ENCODE measurements around the gene BSCL2.
"Not testable (repeated sequence)": the region's sequence is repeated elsewhere in the genome, so short reads cannot be mapped to it uniquely, and the experiment has no call there.

The BSCL2 gene

DNA sequence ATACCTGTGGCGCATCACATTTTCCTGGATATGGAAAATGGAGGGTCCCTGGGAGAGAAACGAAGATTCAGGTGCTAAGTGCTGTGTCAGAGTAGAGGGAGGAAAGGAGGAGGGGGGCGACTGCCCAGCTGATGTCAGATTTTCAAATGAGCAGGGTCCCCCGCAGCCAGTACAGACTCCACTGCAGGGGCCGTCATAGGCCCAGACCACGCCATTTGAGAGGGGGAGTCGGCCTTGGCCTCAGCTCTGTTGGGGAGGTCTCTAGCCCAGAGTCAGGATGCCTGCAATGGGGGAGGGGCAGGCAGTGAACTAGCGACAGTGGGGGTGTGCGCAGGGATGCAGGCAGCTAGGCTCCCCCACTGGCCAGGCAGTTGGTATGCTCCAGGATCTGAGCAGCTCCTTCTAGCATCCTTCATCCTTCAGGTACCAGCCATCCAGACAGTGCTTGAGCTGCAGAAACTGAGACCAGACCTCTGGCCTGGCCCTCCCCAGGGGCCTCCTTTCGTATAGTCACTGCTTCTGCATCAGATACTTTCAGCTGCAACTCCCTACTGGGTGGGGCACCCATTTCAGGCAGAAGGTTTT is at the start of gene BSCL2, which contains the start of gene GNG3:
Gene BSCL2 (minus strand): TSS at position 148 of the 585 bp plus-strand sequence. CDS start 229 bp downstream, outside the sequence.
Gene GNG3 (plus strand): TSS at position 400 of the 585 bp plus-strand sequence. CDS start 620 bp downstream, outside the sequence.
- Histone ChIP-seq H3K4me3 (ENCODE audit: low read length in 2 of 2) (peak within 1 kb of the TSS; percentile 80 to 92), H3K27me3 (ENCODE audit: control insufficient read depth in 2 of 2, insufficient read depth in 2 of 2, low read length in 2 of 2) (no peaks in the 10 kb centered on the region), H3K4me1 (ENCODE audit: control insufficient read depth in 2 of 2, insufficient read depth in 2 of 2, low read length in 2 of 2) (peaks cover 36 to 40% of the 10 kb centered on the region in 2 donors)

DNA sequence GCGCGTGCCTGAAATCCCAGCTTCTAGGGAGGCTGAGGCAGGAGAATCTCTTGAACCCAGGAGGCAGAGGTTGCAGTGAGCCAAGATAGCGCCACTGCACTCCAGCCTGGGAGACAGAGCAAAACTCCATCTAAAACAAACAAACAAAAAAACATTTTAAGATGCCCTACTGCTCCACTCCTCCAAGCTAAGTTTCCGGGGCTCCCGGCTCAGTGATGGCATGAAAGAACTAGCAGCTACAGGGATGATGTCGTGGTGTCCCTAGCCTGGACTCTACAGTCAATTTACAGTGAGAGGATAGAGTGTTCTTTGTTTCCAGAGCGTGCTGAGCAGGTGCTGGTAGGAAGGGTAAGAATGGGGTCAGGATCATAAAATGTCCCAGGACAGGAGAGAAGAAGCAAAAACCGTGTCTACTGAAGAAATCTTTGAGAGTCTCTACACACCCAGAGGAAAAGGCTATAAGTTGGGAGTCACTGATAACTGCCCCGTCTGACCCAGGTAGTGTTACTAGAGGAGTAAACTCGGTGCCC is 47.9 kb upstream of the BSCL2 start:
- Histone ChIP-seq H3K27ac (ENCODE audit: low read depth in 2 of 2, low read length in 2 of 2) (no peak overlapping the region), H3K9me3 (ENCODE audit: control insufficient read depth in 2 of 2, low read length in 2 of 2) (no peaks in the 10 kb centered on the region), H3K4me1 (ENCODE audit: control insufficient read depth in 2 of 2, insufficient read depth in 2 of 2, low read length in 2 of 2) (peaks cover 11 to 16% of the 10 kb centered on the region in 2 donors), H3K9ac (ENCODE audit: low read depth in 1 of 2, low read length in 2 of 2) (no peak overlapping the region), H3K4me3 (ENCODE audit: low read length in 2 of 2) (no peak overlapping the region), H3K27me3 (ENCODE audit: control insufficient read depth in 2 of 2, insufficient read depth in 2 of 2, low read length in 2 of 2) (no peaks in the 10 kb centered on the region), H3K36me3 (ENCODE audit: control insufficient read depth in 2 of 2, insufficient read depth in 2 of 2, low read length in 2 of 2) (peaks cover 6 to 11% of the 10 kb centered on the region in 2 donors)

More for the DNA sequence above, at the start of gene BSCL2, which contains the start of gene GNG3:
- H3K36me3 ChIP-seq (ENCODE audit: control insufficient read depth in 2 of 2, insufficient read depth in 2 of 2, low read length in 2 of 2): peaks cover 11 to 13% of the 10 kb centered on the region in 2 donors
- H3K9ac ChIP-seq (ENCODE audit: low read depth in 1 of 2, low read length in 2 of 2): peak within 1 kb of the TSS; percentile 72 to 86
- peak within 1 kb of the TSS; percentile 61 to 95 for H3K27ac ChIP-seq (ENCODE audit: low read depth in 2 of 2, low read length in 2 of 2)
- H3K9me3 ChIP-seq (ENCODE audit: control insufficient read depth in 2 of 2, low read length in 2 of 2): no peaks in the 10 kb centered on the region

DNA sequence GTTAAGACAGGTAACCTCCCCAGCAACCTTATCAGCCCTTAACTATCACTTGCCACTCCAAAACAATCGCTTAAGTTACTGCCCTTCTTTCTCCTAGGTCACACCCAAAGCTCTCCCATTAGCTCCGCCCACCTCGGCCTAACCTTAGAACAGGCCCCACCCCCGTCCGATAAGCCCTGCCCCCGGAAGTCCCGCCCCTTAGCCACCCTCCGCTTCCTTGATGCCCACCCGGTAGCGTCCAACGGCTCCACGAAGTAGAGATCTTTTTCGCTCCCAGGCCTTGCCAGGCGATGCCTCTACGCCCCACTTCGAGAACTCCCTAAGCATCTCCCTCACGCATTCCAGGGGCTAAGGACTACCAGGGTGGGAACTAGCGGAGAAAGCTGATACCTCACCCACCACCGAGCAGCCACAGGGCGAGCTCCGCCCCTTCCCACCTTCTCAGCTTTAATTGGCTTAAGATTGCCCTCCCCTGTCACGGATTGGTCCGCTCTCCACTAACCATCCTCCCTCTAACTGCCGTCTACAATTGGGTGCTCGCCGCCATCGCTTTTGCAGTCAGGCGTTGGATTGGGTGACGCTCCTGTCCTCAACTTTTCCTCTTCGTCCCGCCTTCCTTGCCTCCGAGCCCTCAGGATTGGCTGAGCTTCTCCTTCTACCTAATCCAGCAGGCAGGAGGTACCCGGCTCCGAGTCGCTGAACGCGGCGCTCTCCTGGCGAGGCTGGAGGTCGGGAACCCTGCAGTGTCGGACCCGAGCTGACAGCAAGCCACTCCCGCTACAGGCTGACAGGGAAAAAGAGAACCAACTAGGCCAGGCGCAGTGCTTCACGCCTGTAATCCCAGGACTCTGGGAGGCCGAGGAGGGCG is 46.7 kb upstream of the BSCL2 start, which contains the start of gene ZBTB3:
Gene ZBTB3 (minus strand): TSS at position 425 of the 868 bp plus-strand sequence. CDS start 496 bp downstream, outside the sequence.
- Histone ChIP-seq H3K27ac (ENCODE audit: low read depth in 2 of 2, low read length in 2 of 2) (peak within 1 kb of the TSS; percentile 91 to 95), H3K9ac (ENCODE audit: low read depth in 1 of 2, low read length in 2 of 2) (peak within 1 kb of the TSS; percentile 80 to 96), H3K4me3 (ENCODE audit: low read length in 2 of 2) (peak within 1 kb of the TSS; percentile 97), H3K9me3 (ENCODE audit: control insufficient read depth in 2 of 2, low read length in 2 of 2) (no peaks in the 10 kb centered on the region), H3K27me3 (ENCODE audit: control insufficient read depth in 2 of 2, insufficient read depth in 2 of 2, low read length in 2 of 2) (no peaks in the 10 kb centered on the region), H3K36me3 (ENCODE audit: control insufficient read depth in 2 of 2, insufficient read depth in 2 of 2, low read length in 2 of 2) (peaks cover 6 to 12% of the 10 kb centered on the region in 2 donors), H3K4me1 (ENCODE audit: control insufficient read depth in 2 of 2, insufficient read depth in 2 of 2, low read length in 2 of 2) (peaks cover 11 to 16% of the 10 kb centered on the region in 2 donors)

DNA sequence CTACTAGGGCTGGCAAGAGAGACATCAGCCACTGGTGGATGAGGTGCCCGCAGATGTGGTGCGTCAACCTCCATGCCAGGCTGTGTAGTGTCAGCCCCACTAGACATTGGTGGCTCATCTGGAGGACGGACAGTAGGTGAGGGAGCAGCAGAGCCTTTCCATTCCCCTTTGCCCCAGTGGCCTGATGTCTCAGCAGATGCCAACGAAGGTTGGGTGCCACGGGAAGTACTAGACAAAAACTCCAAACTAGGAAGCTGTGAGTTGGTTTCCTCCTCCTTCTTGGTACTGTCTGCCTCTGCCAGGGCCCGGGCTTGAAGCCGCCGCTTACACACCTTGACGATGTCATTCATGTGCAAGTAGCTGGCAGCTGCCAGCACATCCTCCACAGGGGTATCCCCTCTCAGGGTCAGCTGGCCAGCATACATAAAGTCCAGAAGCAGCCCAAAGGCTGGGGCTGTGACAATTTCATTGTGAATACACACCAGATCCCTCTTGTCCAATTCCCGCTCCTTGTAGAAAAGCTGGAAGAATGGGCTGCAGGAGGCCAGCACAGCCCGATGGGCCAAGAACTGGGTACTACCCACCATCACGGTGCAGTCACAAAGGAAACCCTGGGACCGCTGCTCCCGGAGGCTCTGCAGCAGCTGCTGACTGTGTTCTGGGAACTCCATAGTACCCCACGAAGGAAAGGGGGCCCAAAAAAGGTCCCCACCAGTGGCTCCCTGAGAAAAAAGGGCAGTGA is 45.9 kb upstream of the BSCL2 start:
- Histone ChIP-seq H3K9ac (ENCODE audit: low read depth in 1 of 2, low read length in 2 of 2) (peak overlapping the region; percentile 54 to 74), H3K4me1 (ENCODE audit: control insufficient read depth in 2 of 2, insufficient read depth in 2 of 2, low read length in 2 of 2) (peaks cover 11 to 16% of the 10 kb centered on the region in 2 donors), H3K27ac (ENCODE audit: low read depth in 2 of 2, low read length in 2 of 2) (peak overlapping the region; percentile 91 to 95), H3K36me3 (ENCODE audit: control insufficient read depth in 2 of 2, insufficient read depth in 2 of 2, low read length in 2 of 2) (peaks cover 6 to 15% of the 10 kb centered on the region in 2 donors), H3K27me3 (ENCODE audit: control insufficient read depth in 2 of 2, insufficient read depth in 2 of 2, low read length in 2 of 2) (no peaks in the 10 kb centered on the region), H3K9me3 (ENCODE audit: control insufficient read depth in 2 of 2, low read length in 2 of 2) (no peaks in the 10 kb centered on the region), H3K4me3 (ENCODE audit: low read length in 2 of 2) (peak overlapping the region; percentile 97)

GRCh38 chr11:62752177-62752785 is 45.1 kb upstream of the BSCL2 start:
- Histone ChIP-seq H3K4me1 (ENCODE audit: control insufficient read depth in 2 of 2, insufficient read depth in 2 of 2, low read length in 2 of 2) (peaks cover 11 to 16% of the 10 kb centered on the region in 2 donors), H3K9me3 (ENCODE audit: control insufficient read depth in 2 of 2, low read length in 2 of 2) (no peaks in the 10 kb centered on the region), H3K27me3 (ENCODE audit: control insufficient read depth in 2 of 2, insufficient read depth in 2 of 2, low read length in 2 of 2) (no peaks in the 10 kb centered on the region), H3K36me3 (ENCODE audit: control insufficient read depth in 2 of 2, insufficient read depth in 2 of 2, low read length in 2 of 2) (peaks cover 6 to 15% of the 10 kb centered on the region in 2 donors), H3K4me3 (ENCODE audit: low read length in 2 of 2) (no peak overlapping the region), H3K27ac (ENCODE audit: low read depth in 2 of 2, low read length in 2 of 2) (no peak overlapping the region), H3K9ac (ENCODE audit: low read depth in 1 of 2, low read length in 2 of 2) (no peak overlapping the region)

DNA sequence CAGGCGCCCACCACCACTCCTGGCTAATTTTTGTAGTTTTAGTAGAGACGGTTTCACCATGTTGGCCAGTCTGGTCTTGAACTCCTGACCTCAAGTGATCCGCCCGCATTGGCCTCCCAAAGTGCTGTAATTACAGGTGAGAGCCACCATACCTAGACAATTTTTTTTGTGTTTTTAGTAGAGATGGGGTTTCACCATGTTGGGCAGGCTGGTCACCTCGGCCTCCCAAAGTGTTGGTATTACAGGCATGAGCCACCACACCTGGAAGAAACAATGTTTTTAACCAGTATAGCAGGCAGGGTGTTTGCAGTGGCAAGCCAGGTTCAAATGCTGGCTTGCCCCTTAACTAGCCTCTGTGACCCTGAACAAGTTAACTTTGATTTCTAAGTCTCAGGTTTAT is 42.7 kb upstream of the BSCL2 start:
- H3K9ac ChIP-seq (ENCODE audit: low read depth in 1 of 2, low read length in 2 of 2); H3K27me3 ChIP-seq (ENCODE audit: control insufficient read depth in 2 of 2, insufficient read depth in 2 of 2, low read length in 2 of 2); H3K9me3 ChIP-seq (ENCODE audit: control insufficient read depth in 2 of 2, low read length in 2 of 2); H3K4me3 ChIP-seq (ENCODE audit: low read length in 2 of 2); H3K27ac ChIP-seq (ENCODE audit: low read depth in 2 of 2, low read length in 2 of 2): not testable (repeated sequence)
- Histone ChIP-seq H3K36me3 (ENCODE audit: control insufficient read depth in 2 of 2, insufficient read depth in 2 of 2, low read length in 2 of 2) (peaks cover 6 to 15% of the 10 kb centered on the region in 2 donors), H3K4me1 (ENCODE audit: control insufficient read depth in 2 of 2, insufficient read depth in 2 of 2, low read length in 2 of 2) (peaks cover 11 to 16% of the 10 kb centered on the region in 2 donors)

DNA sequence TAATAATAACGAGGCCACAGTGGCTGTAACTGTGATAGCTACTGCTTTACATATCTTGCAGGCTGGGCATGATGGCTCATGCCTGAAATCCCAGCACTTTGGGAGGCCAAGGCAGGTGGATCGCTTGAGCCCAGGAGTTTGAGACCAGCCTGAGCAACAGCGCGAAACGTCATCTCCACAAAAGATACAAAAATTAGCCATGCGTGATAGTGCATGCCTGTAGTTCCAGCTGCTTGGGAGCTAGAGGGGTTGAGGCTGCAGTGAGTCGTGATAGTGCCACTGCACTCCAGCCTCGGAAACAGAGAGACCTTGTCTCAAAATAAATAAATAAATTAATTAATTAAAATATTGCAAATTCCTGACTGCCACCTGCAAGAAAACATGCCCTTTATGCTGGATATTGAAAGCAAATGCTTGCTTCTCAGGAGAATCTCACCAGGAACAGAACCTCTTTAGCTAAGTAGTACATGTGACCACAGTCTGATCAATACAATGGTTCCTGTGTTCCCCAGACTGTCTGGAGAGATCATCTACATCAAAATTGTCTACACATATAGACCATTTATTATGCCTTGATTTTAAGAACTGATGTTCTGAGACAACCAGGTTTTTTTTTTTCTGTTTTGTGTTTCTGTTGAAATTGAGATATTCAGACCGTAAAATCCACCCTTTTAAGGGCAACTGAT is 40.4 kb upstream of the BSCL2 start:
- no peak overlapping the region for H3K9ac ChIP-seq (ENCODE audit: low read depth in 1 of 2, low read length in 2 of 2)
- peaks cover 2 to 3% of the 10 kb centered on the region in 2 donors for H3K4me1 ChIP-seq (ENCODE audit: control insufficient read depth in 2 of 2, insufficient read depth in 2 of 2, low read length in 2 of 2)
- peaks cover 6 to 11% of the 10 kb centered on the region in 2 donors for H3K36me3 ChIP-seq (ENCODE audit: control insufficient read depth in 2 of 2, insufficient read depth in 2 of 2, low read length in 2 of 2)
- H3K27me3 ChIP-seq (ENCODE audit: control insufficient read depth in 2 of 2, insufficient read depth in 2 of 2, low read length in 2 of 2): no peaks in the 10 kb centered on the region
- no peak overlapping the region for H3K4me3 ChIP-seq (ENCODE audit: low read length in 2 of 2)
- H3K27ac ChIP-seq (ENCODE audit: low read depth in 2 of 2, low read length in 2 of 2): no peak overlapping the region
- H3K9me3 ChIP-seq (ENCODE audit: control insufficient read depth in 2 of 2, low read length in 2 of 2): no peaks in the 10 kb centered on the region

DNA sequence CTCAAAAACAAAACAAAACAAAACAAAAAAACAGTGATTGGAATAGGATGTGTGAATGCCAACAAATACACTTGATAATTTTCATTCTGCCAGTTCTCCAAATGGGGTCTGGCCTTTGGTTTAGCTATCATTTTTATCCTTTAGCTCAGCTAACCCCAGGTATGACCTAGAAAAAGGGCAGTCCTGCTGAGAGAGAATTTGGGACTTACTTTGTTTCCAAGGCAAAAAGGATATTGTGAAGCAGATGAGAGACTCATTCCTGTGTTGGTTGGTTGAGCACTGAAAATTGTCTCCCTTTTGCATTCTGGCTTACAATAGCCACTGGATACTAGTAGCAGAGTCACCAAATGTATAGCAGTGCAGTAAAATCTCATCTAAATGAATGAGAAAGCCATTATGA is 30.0 kb upstream of the BSCL2 start:
- H3K27ac ChIP-seq (ENCODE audit: low read depth in 2 of 2, low read length in 2 of 2): no peak overlapping the region
- no peaks in the 10 kb centered on the region for H3K4me1 ChIP-seq (ENCODE audit: control insufficient read depth in 2 of 2, insufficient read depth in 2 of 2, low read length in 2 of 2)
- H3K27me3 ChIP-seq (ENCODE audit: control insufficient read depth in 2 of 2, insufficient read depth in 2 of 2, low read length in 2 of 2): no peaks in the 10 kb centered on the region
- peaks cover 17 to 47% of the 10 kb centered on the region in 2 donors for H3K36me3 ChIP-seq (ENCODE audit: control insufficient read depth in 2 of 2, insufficient read depth in 2 of 2, low read length in 2 of 2)
- H3K9ac ChIP-seq (ENCODE audit: low read depth in 1 of 2, low read length in 2 of 2): no peak overlapping the region
- no peaks in the 10 kb centered on the region for H3K9me3 ChIP-seq (ENCODE audit: control insufficient read depth in 2 of 2, low read length in 2 of 2)
- H3K4me3 ChIP-seq (ENCODE audit: low read length in 2 of 2): no peak overlapping the region

GRCh38 chr11:62732830-62733229 is 25.6 kb upstream of the BSCL2 start:
- Histone ChIP-seq H3K4me3 (ENCODE audit: low read length in 2 of 2) (no peak overlapping the region), H3K36me3 (ENCODE audit: control insufficient read depth in 2 of 2, insufficient read depth in 2 of 2, low read length in 2 of 2) (peaks cover 9 to 20% of the 10 kb centered on the region in 2 donors)

More at GRCh38 chr11:62732830-62733229, 25.6 kb upstream of the BSCL2 start:
- Histone ChIP-seq H3K27ac (ENCODE audit: low read depth in 2 of 2, low read length in 2 of 2) (no peak overlapping the region), H3K27me3 (ENCODE audit: control insufficient read depth in 2 of 2, insufficient read depth in 2 of 2, low read length in 2 of 2) (no peaks in the 10 kb centered on the region), H3K9ac (ENCODE audit: low read depth in 1 of 2, low read length in 2 of 2) (no peak overlapping the region), H3K4me1 (ENCODE audit: control insufficient read depth in 2 of 2, insufficient read depth in 2 of 2, low read length in 2 of 2) (peaks cover 9 to 17% of the 10 kb centered on the region in 2 donors), H3K9me3 (ENCODE audit: control insufficient read depth in 2 of 2, low read length in 2 of 2) (no peaks in the 10 kb centered on the region)

Measured in mucosa of rectum (tissue), 2 donors.